Hepatocyte (in vitro differentiated cells): ENCODE results near the gene HAND1. TPM values are rescaled to one million over a fixed set of nuclear protein-coding genes. Genes with fewer than 3 reads are reported as not detected.

Experiments
- DNase-seq: peaks from one replicate; pipeline ENCODE4 v3.0.0-alpha.2; 2016; ENCODE audit warnings: low spot score
- H2AFZ ChIP-seq: fragments of 200-600 bp; sonication (generic); 2 replicates; pipeline ENCODE4 v1.6.0; 2016; ENCODE audit warnings: antibody characterized with exemption, mild to moderate bottlenecking
- H3K27ac ChIP-seq: fragments of 200-600 bp; sonication (generic); 2 replicates; pipeline ENCODE4 v1.5.1; 2016; ENCODE audit warnings: mild to moderate bottlenecking
- H3K27me3 ChIP-seq: fragments of 200-600 bp; sonication (generic); 2 replicates; pipeline ENCODE4 v1.6.1; 2016
- H3K36me3 ChIP-seq: fragments of 200-600 bp; sonication (generic); replicated peaks from 2 replicates; pipeline ENCODE4 v1.5.1; 2016; ENCODE audit warnings: low read depth; ENCODE audit not compliant: insufficient read depth
- H3K4me1 ChIP-seq: fragments of 200-600 bp; sonication (generic); 2 replicates; pipeline ENCODE4 v1.5.1; 2016; ENCODE audit warnings: mild to moderate bottlenecking, moderate library complexity; ENCODE audit not compliant: insufficient read depth
- H3K4me2 ChIP-seq: fragments of 200-600 bp; sonication (generic); 2 replicates; pipeline ENCODE4 v1.6.0; 2016
- H3K4me3 ChIP-seq: fragments of 200-600 bp; sonication (generic); 2 replicates; pipeline ENCODE4 v1.5.1; 2016; ENCODE audit warnings: mild to moderate bottlenecking
- H3K79me2 ChIP-seq: fragments of 200-600 bp; sonication (generic); 2 replicates; pipeline ENCODE4 v1.6.0; 2017; ENCODE audit warnings: mild to moderate bottlenecking
- H3K9me2 ChIP-seq: fragments of 200-600 bp; sonication (generic); replicated peaks from 2 replicates; pipeline ENCODE4 v1.6.0; 2017; ENCODE audit warnings: mild to moderate bottlenecking; ENCODE audit not compliant: insufficient read depth
- H3K9me3 ChIP-seq: fragments of 200-600 bp; sonication (generic); 2 replicates; pipeline ENCODE4 v1.5.1; 2016; ENCODE audit warnings: low read depth, mild to moderate bottlenecking
- H4K20me1 ChIP-seq: fragments of 200-600 bp; sonication (generic); 2 replicates; pipeline ENCODE4 v1.6.0; 2016; ENCODE audit warnings: mild to moderate bottlenecking; ENCODE audit not compliant: insufficient read depth, poor library complexity, severe bottlenecking
- EZH2 ChIP-seq: fragments of 200-600 bp; sonication (generic); IDR thresholded peaks from 2 replicates; pipeline ENCODE4 v1.6.1; 2016; ENCODE audit warnings: antibody characterized with exemption, mild to moderate bottlenecking, borderline replicate concordance
- EZH2phosphoT487 ChIP-seq: fragments of 200-600 bp; sonication (generic); IDR thresholded peaks from one replicate; pipeline ENCODE4 v1.6.1; 2018; ENCODE audit warnings: antibody characterized with exemption, mild to moderate bottlenecking, low read depth, moderate library complexity; ENCODE audit not compliant: unreplicated experiment, severe bottlenecking
- WGBS: methylation state at CpG from one replicate; pipeline ENCODE4 v1.1.6; 2016; ENCODE audit warnings: low lambda C conversion rate; ENCODE audit errors: missing lambda C conversion rate; 5-methylcytosine and 5-hydroxymethylcytosine counted together
- polyA plus RNA-seq: library from polyadenylated mRNA; unstranded; fragments of >200 nt; fragmentation: Nextera tagmentation; extraction: Ambion mirVana; gene quantifications from 2 replicates; pipeline ENCODE4 v1.2.1, GENCODE V29; 2016
- total RNA-seq: library from RNA; depleted of rRNA; stranded (reverse); fragments of >200 nt; gene quantifications from 2 replicates; pipeline ENCODE4 v1.2.3, GENCODE V29; 2014
- TF ChIP-seq, protein P1 (sequence below): fragments of 200-600 bp; sonication (generic); IDR thresholded peaks from 2 replicates; pipeline ENCODE4 v1.5.1; 2016; ENCODE audit warnings: antibody characterized with exemption, mild to moderate bottlenecking; ENCODE audit not compliant: poor library complexity

HAND1 gene
- total and polyA plus RNA-seq, 2 experiments from 2014 or later, result 39.2 to 118 TPM

DNA sequence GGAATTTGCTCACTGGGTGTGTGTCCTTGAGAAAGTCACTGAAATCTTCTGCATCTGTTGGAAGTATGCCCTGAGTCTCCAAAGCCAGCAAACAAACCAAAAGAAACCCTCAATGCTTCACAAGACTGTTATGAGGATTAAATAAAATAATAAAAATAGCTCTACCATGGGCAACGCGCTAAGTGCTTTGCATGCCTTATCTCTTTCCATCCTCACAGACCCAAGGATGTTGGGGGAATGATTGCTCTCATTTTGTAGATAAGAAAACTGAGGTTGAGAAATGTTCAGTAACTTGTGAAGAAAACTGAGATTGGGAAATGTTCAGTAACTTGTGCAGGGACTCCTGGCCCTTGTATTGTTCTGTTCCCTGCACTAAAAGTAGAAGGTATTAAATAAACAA, 7.9 kb downstream of the HAND1 start:
- TF ChIP-seq EZH2 (no peak), EZH2phosphoT487 (no peak)
- TF ChIP-seq, protein P1, sequence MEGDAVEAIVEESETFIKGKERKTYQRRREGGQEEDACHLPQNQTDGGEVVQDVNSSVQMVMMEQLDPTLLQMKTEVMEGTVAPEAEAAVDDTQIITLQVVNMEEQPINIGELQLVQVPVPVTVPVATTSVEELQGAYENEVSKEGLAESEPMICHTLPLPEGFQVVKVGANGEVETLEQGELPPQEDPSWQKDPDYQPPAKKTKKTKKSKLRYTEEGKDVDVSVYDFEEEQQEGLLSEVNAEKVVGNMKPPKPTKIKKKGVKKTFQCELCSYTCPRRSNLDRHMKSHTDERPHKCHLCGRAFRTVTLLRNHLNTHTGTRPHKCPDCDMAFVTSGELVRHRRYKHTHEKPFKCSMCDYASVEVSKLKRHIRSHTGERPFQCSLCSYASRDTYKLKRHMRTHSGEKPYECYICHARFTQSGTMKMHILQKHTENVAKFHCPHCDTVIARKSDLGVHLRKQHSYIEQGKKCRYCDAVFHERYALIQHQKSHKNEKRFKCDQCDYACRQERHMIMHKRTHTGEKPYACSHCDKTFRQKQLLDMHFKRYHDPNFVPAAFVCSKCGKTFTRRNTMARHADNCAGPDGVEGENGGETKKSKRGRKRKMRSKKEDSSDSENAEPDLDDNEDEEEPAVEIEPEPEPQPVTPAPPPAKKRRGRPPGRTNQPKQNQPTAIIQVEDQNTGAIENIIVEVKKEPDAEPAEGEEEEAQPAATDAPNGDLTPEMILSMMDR, result no peak
- peaks cover 3% of the 10 kb centered on the region for H3K79me2 ChIP-seq
- no peak overlapping the region for H2AFZ ChIP-seq
- H3K27ac ChIP-seq, result peak overlapping the region; percentile 17
- H3K4me3 ChIP-seq, result no peak overlapping the region
- H4K20me1 ChIP-seq, result peaks cover 3% of the 10 kb centered on the region
- no peaks in the 10 kb centered on the region for H3K9me3 ChIP-seq
- no peaks in the 10 kb centered on the region for H3K9me2 ChIP-seq
- DNase-seq, result no peak
- no peaks in the 10 kb centered on the region for H3K36me3 ChIP-seq
- 36% methylated on average over 2 of the region's 2 CpGs for WGBS
- H3K4me2 ChIP-seq, result peak overlapping the region; percentile 59
- H3K4me1 ChIP-seq, result peaks cover 9% of the 10 kb centered on the region
- peaks cover 51% of the 10 kb centered on the region for H3K27me3 ChIP-seq

DNA sequence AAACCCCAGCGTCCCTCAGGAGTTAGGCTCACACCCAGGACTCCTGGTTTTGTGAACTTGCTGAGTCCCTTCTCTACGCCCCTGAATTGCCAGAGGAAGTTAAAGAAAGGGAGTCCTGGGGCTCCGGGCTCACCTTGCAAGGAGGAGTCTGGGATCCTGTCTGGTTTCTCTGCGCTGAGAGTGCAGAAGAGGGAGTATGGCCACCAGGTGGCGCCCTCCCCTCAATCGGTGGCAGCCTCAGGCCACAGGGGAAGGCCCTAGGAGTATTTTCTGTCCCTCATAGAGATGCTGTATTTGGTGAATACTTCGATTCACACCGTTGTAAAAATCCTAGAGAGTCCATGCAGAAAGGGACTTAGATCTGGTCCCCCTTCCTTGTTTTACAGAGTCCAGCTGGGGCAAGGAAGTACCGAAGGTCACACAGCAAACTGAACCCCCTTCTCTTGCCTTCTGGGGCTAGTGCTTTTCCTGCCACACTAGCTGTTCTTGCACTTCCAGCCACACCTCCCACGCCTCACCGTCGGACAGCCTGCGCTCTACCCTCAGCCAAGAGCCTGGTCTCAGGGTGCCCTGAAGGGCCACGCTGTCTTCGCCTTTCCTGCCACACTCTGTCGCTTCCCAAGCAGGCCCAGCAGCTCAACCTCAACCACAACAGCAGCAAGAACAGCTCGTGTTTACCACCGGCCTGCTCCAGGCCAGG, 10.2 kb downstream of the HAND1 start:
- Histone ChIP-seq H3K4me3 (no peak overlapping the region), H3K4me1 (no peaks in the 10 kb centered on the region), H3K9me2 (no peaks in the 10 kb centered on the region), H3K9me3 (no peaks in the 10 kb centered on the region), H2AFZ (no peak overlapping the region), H3K27me3 (peaks cover 28% of the 10 kb centered on the region), H4K20me1 (no peaks in the 10 kb centered on the region), H3K36me3 (no peaks in the 10 kb centered on the region), H3K79me2 (no peaks in the 10 kb centered on the region), H3K4me2 (no peak overlapping the region), H3K27ac (no peak overlapping the region)
- DNase-seq, result peak; percentile 90
- WGBS, result 40% methylated on average over 18 of the region's 18 CpGs
- TF ChIP-seq, protein P1, result peak; percentile 87
- TF ChIP-seq EZH2, result no peak

DNA sequence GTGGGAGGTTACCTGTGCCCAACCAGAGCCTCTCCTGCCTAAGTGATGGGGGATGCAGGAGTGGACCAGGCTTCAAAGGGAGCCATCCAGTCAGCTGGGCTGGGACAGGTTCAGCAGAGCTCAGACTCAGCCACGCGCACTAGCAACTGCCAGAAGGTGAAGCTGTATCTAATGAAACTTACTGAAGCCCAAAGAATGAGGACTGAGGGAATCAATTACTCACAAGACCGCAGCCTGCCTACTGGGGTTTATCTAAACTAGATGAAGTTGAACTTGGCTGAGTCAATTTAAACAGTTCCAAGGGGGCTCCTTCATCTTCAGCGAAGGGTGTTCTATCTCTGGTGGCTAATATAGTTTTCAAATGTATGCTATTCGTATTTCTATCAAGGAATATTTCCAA, 11.4 kb downstream of the HAND1 start:
- peaks cover 16% of the 10 kb centered on the region for H3K27me3 ChIP-seq
- H4K20me1 ChIP-seq, result no peaks in the 10 kb centered on the region
- H3K4me1 ChIP-seq, result no peaks in the 10 kb centered on the region
- no peak overlapping the region for H2AFZ ChIP-seq
- TF ChIP-seq EZH2, result no peak
- TF ChIP-seq, protein P1, result no peak
- TF ChIP-seq EZH2phosphoT487, result no peak
- 81% methylated on average over 5 of the region's 5 CpGs for WGBS
- no peak overlapping the region for H3K4me3 ChIP-seq
- no peak overlapping the region for H3K27ac ChIP-seq
- DNase-seq, result no peak
- H3K36me3 ChIP-seq, result no peaks in the 10 kb centered on the region
- H3K79me2 ChIP-seq, result no peaks in the 10 kb centered on the region
- H3K9me3 ChIP-seq, result no peaks in the 10 kb centered on the region
- no peak overlapping the region for H3K4me2 ChIP-seq
- no peaks in the 10 kb centered on the region for H3K9me2 ChIP-seq

DNA sequence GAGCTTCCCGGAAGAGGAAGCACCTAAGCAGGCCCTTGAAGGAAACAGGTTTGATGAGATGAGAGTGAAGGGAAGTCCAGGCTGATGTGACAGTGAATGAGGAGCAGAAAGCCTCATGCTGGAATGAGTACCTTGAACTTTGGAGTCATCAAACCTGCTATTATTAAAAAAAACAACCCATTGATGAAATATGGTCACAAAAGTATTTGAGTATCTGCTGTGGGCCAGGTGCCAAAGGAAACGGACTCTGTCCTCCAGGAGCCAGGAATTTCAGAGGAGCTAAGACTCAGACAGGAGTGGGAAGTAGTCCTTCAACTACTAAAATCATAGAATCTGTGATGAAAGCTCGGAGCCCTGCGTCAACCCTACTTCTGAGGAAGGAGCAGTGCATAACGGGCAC, 11.9 kb downstream of the HAND1 start:
- H3K9me3 ChIP-seq, result no peaks in the 10 kb centered on the region
- H3K4me1 ChIP-seq, result no peaks in the 10 kb centered on the region
- no peak overlapping the region for H3K4me3 ChIP-seq
- no peak overlapping the region for H2AFZ ChIP-seq
- no peaks in the 10 kb centered on the region for H4K20me1 ChIP-seq
- H3K4me2 ChIP-seq, result no peak overlapping the region
- H3K36me3 ChIP-seq, result no peaks in the 10 kb centered on the region
- no peak for DNase-seq
- 65% methylated on average over 5 of the region's 5 CpGs for WGBS
- TF ChIP-seq, protein P1, result no peak
- TF ChIP-seq EZH2, result no peak
- no peak for TF ChIP-seq EZH2phosphoT487
- H3K27me3 ChIP-seq, result peaks cover 11% of the 10 kb centered on the region
- H3K27ac ChIP-seq, result no peak overlapping the region
- no peaks in the 10 kb centered on the region for H3K79me2 ChIP-seq
- no peaks in the 10 kb centered on the region for H3K9me2 ChIP-seq
